ENCODE data around the gene SEC61A2.

DNA sequence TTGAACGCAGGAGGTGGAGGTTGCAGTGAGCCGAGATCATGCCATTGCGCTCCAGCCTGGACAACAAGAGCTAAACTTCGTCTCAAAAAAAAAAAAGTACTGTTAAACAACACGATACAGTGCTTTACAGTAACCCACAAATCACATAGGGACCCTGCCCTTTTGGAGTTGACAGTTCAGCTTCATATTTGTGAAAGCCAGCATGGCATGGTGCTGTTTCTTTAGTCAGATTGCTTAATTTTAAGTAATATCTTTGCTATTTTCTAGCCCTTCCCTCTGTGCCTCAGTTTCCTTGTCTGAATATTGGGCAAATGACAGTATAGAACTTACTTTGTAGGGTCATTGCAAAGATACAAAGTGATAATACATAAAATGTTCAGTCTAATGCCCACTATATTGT lies 71.4 kb downstream of the SEC61A2 start:
- TF ChIP-seq, protein P1, sequence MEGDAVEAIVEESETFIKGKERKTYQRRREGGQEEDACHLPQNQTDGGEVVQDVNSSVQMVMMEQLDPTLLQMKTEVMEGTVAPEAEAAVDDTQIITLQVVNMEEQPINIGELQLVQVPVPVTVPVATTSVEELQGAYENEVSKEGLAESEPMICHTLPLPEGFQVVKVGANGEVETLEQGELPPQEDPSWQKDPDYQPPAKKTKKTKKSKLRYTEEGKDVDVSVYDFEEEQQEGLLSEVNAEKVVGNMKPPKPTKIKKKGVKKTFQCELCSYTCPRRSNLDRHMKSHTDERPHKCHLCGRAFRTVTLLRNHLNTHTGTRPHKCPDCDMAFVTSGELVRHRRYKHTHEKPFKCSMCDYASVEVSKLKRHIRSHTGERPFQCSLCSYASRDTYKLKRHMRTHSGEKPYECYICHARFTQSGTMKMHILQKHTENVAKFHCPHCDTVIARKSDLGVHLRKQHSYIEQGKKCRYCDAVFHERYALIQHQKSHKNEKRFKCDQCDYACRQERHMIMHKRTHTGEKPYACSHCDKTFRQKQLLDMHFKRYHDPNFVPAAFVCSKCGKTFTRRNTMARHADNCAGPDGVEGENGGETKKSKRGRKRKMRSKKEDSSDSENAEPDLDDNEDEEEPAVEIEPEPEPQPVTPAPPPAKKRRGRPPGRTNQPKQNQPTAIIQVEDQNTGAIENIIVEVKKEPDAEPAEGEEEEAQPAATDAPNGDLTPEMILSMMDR (IDR thresholded peaks at IDR 0.05) = no peak
- TF ChIP-seq EZH2 (IDR thresholded peaks at IDR 0.05) = no peak

Data from neural progenitor cell (in vitro differentiated cells).